NCI-H146 (cell line): ENCODE results near the gene MYLK4.

Experiments used
- DNase-seq: peaks from one replicate; lab custom pipeline; 2025; lab: John Stamatoyannopoulos, UW

MYLK4 gene

GRCh38 chr6:2695454-2696095 is 55.1 kb downstream of the MYLK4 start:
- DNase-seq, result no peak

DNA sequence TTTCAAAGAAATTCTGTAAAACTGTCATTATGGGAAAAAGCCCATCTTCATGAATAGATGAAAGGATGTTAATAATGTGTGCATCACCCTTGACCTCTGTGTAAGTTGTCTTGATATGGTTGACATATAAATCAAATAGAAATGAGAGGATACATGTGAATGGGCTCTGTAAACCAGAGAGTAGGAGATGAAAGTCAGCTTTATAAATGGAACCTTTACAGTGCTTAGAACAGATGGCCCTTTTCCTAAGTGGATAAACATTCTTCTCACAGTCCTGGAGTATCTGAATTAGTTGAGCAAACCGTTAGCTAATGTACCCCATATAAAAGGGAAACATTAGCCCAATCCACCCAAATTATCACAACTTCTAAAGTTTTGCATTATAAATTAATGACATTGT is 57.5 kb downstream of the MYLK4 start:
- DNase-seq, result no peak

GRCh38 chr6:2688401-2689064 is 62.2 kb downstream of the MYLK4 start:
- DNase-seq, result no peak

- DNase-seq, result no peak
Measured at GRCh38 chr6:2687456-2687855, 63.3 kb downstream of the MYLK4 start.

GRCh38 chr6:2686515-2686914 is 64.2 kb downstream of the MYLK4 start:
- DNase-seq, result no peak

DNA sequence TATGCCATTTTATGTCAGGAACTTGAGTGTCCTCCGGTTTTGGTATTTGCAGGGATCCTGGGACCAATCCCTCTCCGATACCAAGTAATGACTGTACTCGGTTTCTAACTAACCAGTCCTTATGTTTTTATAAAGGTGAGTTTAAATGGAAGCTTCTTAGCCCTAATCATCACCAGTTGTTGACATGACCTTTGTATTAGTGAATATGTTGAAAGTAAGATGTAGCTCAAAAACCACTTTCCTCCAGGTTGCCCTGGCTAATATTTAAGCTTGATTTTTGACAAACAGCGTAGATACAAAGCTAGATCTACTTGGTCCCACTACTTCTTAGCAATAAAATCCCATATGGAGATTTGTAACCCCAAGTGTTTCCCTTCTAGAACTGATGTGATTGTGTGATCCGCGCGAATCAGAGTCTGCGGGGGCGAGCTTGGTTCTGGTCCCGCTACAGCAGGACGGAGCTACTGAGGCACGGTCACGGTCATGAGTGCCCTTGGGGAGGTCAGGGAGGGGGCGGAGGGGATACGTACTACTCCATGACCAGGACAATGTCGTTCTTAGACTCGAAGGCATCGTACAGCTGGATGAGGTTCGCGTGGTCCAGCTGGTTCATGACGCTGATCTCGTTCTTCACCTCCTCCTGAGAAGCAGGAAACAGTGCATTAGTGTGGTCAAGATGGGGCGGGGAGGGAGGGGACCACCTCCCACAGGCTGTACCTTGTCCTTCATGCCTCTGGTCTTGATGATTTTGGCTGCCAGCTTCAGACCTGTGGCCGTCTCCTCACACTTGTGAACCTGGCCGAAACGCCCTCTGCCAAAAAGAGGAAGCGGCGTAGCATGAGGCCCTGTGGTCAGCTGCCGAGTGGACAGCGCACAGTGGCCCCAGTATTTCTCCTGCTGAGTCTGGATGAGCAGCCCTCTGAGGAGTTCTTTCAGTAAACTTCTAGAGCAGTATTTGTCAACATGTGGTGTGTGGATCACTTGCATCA is 65.7 kb downstream of the MYLK4 start:
- DNase-seq, result no peak

- DNase-seq, result no peak
Measured at GRCh38 chr6:2684103-2684749, 66.5 kb downstream of the MYLK4 start.

GRCh38 chr6:2680264-2680922 is 70.3 kb downstream of the MYLK4 start:
- DNase-seq, result no peak

DNA sequence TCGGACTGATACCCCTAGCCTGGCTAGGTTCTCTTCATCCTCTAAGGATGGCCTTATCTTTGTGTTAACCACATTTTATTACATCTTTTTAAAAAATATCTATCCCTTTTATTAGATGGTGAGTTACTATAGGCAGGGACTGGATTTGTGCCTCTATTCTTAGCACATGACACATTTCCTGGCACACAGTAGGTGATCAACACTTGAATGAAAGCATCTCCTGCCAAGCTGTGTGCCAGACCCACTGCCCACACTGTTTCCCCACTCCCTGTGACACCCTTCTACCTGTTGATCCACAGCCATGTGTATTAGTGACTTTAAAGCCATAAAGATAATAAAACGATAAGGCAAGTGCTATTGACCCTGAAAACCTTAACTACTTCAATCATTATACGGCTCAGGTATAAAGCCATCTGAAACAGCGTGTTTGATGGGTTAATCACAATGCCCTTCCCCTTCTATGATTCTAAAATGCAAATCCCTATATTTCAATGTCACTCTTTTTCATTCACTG is 73.6 kb downstream of the MYLK4 start:
- no peak for DNase-seq

- no peak for DNase-seq
Measured at GRCh38 chr6:2676048-2676447, 74.7 kb downstream of the MYLK4 start.

DNA sequence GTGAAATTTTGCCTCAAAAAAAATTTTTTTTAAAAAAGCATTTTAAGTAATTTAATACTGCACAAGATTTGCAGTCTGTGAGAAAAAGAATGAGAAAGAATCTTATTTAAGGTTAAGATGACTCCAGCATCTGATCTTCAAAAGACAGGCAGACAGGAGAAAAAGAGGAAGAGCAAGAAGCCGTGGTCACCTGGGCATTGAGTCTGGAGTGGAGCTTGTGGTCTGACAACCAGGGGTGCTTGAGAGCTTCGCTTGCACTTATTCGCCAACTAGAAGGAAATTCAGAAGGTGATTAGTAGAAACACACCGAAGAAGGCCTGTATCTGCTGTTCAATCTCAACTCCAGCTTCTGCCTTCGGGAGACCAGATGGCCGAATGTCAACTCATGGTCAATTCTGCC is 75.9 kb downstream of the MYLK4 start:
- no peak for DNase-seq

- no peak for DNase-seq
Measured at GRCh38 chr6:2669067-2669700, 81.5 kb downstream of the MYLK4 start.

DNA sequence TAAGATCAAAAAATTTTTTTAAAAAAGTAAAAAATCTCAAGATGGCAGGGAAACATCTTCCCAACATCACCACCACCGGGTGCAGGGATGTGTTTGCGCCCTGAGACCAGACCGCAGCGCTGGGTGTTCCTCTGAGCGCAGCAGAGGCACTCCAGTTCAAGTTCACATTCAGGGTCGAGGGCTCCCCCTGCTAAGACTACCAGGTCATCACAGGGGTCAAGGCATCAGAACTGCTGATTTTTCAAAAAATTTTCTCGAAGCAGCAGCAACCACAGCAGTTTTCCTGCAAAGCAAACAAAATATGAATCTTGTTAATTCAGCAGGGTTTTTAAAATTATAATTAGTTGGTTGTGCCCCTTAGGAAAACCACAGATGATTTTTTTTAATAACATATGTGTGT is 83.1 kb downstream of the MYLK4 start:
- DNase-seq, result no peak

DNA sequence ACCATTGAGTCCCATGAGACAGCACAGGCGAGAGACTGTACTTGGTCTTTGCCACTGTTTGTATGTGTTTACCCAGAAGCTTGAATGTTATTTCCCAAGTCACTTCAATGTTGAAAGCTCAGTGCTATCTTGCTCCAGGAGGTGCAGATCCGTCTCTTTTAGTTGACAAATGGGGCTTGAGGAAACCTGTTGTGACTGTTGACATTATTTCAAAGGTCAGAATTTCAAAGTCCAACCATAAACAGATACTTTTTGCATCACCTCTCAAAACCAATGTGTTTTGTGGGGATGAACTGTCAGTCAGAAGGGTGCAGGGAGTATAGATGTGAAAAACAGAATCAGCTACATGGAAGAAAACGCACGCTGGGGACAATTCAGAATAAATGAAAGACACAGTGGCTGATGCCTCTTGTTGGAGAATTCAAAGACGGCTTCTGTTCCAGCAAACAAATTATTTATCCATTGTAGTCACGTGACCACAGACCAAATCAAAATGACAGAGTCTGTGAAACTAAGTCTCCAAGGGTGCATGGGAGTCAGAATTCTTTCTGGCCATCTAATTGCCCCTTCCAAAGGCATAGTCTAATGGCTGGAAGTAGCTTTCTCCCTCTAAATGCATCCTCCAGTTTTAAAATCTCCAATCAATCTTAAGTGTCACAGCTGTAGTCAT is 83.7 kb downstream of the MYLK4 start:
- DNase-seq, result no peak

DNA sequence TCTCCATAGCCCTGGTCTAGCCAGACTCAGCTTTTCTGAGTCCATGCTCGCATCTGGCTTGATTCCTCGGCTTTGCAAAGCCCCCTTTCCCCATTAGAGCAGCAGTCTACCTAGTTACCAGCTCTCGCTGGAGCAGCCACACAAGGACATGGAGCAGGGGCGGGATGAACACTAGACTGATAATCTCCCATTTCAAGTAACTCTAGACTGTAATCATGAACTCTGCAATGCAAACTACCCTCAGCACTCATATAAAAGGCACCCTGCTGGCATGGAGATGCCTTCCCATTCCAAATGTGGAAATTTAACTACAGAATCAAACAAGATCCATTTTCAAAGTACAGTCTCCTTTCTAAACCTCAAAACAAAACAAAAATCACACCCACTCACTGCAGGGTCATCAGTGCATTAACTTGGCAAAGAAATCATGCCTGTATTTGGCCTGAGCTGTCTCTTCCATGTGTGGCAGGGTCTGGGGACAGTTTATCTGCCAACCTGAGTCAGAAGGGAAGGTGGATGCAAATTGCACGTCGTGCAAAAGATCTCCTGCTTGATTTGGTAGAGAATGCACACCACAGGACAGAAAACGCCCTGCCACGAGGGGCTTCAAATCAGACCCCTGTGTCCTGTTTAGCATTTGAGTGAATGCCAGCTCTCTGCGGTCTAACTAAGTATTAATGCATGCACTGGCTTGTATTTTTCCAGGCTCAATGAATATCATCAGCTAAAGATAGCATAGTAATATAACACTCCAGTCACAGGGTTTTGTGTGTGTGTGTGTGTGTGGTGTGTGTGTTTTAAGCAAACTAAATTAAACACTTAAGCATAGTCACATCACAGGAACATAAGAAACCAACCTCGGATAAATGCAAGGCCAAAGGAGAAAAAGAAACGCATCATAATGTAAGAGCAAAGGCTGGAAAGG is 85.3 kb downstream of the MYLK4 start:
- DNase-seq, result no peak

GRCh38 chr6:2663123-2663522 is 87.6 kb downstream of the MYLK4 start:
- no peak for DNase-seq

GRCh38 chr6:2661651-2662050 is 89.1 kb downstream of the MYLK4 start:
- DNase-seq, result no peak

DNA sequence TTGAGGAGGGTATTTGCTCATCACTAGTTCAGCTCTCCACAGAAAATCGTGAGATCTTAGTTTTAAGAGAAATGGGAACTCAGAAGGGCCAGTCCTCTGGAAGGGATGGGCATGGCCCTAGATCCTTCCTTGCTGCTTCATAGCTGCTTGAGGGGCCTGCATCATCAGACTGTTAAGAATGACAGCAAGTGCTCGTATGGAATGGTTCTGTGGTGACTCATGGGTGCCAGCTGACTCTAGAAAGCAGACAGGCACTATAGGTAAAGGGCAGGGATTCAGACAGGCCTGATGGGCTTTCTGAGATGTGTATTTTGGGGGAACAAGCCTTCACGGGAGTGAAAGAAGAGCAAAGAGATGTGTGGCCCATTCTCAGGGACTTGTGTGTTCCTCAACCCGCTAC is 90.8 kb downstream of the MYLK4 start:
- no peak for DNase-seq

GRCh38 chr6:2659381-2659780 is 91.3 kb downstream of the MYLK4 start:
- no peak for DNase-seq
